ENCODE results near the gene SF1.

Gene SF1

DNA sequence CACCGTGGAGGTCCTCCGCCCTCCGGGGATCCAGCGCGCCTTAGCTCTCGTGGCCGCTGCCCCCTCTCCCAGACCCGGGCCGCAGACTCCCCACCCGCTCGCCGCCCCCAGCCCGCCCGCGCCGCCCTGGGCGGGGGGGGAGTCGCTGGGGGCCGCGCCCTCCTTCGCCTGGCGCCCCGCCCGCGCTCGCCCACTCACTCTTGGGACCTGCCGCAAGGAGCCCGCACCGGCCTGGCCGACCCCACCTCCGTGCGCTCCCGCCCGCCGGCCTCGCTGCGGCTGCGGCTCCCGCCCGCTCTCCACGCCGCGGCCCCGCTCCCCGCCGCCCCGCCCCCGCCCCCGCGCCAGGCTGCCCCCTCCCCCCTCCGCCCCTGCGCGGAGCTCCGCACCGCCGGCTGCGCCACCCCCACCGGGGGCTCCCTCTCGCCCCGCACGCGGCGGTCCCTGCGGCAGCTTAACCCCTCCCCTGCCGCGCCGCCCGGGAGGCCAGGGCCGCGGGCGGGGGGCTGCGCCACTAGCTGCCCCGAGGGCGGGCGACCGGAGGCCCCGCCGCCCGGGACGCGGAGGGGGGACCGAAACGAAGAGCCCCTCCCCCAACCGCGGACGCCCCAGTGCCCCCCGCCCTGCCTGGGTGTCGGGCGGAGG, 33.7 kb downstream of the SF1 start:
- peak; percentile 58 for DNase-seq

- peak; percentile 88 for DNase-seq
These were observed 34.5 kb downstream of the SF1 start, which contains the start of gene RASGRP2 for GRCh38 chr11:64743591-64744543. RASGRP2 (minus strand) TSS chr11:64744142; CDS start chr11:64742866, 1,276 bp downstream.

DNA sequence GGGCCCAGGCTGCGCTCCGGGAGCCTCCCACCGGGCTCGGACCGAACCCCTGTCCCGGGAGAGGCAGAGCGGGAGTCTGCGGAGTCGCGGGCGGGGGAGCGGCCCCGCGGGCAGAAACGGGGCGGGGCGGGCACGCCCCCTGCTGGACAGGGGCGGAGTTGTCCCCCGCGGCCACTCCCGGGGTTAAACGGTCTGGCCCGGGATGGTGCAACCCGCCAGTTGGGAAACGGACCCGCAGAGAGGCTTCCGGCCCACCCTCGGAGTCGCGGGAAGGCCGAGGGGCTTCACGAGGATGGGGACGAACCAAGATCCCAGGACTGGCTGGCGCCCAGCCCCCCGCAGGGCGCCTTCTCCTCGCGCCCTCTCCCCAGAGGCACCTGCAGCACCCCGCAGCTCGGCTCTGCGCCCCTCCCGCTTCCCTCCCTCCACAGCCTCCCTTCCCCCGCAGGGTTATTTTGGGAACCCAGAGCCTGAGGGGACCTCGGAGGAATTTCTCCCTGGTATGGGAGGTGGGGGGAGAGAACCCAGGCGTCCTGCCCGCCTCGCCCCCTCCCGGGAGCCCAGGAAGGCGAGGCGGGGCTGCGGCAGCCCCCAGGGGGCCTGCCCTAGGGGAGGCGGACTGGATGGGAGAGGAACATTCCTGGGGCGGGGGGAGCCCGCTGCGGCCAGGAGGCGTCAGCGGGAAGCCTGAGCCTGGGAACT, 35.3 kb downstream of the SF1 start:
- peak; percentile 79 for DNase-seq

- DNase-seq: no peak
These were observed 36.1 kb downstream of the SF1 start for GRCh38 chr11:64742087-64742888.

DNA sequence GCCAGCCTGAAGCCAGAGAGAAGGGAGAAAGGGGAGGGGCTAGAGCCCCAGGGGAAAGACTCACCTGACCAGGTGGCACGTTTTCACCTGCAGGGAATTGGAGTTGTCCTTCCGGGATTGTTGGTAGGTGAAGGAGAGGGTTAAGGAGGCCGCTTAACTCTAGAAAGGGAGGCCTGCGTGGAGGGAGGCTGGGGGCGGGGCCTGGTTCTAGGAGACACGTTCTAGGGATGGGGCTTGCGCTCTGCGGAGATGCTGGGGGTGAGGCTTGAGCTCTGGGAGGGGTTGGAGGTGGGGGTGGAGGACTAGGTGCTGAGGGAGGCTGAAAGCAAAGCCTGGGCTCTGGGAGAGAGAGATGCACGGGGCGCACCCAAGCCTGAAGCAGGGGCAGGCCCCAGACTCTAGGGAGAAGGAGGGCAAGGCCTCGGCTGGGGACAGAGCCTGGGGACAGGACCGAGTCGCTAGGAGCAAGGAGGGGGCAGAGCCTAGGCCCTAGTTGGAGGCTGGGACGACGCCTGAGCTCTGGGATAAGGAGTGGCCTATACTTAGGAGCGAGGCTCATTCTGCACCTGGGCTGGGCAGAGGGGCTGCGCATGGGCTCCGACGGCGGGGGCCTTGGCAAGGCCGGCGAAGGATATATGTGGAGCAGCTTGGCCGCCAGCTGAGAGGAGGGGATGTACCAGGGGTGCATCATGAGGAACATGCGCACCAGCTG, 36.8 kb downstream of the SF1 start:
- no peak for DNase-seq

- DNase-seq: no peak
These were observed 38.5 kb downstream of the SF1 start for GRCh38 chr11:64739871-64740270.

GRCh38 chr11:64736654-64737053, 41.7 kb downstream of the SF1 start:
- DNase-seq: no peak

DNA sequence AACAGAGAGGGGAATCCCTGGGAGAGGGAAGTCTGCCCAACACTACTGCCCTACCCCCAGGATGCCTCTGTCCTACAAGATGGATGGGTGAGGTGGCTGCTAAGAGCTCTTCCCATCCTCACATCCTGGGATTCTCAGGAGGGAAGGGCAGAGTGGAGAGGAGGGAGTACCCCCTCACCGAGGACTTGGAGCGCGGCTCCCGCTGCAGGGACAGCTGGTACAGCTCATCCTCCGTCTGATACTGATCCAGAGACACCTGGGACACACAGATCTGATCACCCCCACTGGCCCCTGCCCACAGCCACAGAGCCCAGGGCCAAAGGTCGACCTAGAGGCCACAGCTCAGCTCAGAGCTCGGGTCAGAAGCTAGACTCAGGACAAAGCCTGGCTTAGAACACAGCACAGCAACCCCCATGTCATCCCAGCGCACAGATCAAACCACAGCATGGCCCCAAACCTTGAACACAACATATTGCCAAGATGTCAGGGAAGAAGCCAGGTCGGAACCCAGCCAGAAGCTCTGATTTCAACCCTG, 42.5 kb downstream of the SF1 start:
- DNase-seq: no peak

DNA sequence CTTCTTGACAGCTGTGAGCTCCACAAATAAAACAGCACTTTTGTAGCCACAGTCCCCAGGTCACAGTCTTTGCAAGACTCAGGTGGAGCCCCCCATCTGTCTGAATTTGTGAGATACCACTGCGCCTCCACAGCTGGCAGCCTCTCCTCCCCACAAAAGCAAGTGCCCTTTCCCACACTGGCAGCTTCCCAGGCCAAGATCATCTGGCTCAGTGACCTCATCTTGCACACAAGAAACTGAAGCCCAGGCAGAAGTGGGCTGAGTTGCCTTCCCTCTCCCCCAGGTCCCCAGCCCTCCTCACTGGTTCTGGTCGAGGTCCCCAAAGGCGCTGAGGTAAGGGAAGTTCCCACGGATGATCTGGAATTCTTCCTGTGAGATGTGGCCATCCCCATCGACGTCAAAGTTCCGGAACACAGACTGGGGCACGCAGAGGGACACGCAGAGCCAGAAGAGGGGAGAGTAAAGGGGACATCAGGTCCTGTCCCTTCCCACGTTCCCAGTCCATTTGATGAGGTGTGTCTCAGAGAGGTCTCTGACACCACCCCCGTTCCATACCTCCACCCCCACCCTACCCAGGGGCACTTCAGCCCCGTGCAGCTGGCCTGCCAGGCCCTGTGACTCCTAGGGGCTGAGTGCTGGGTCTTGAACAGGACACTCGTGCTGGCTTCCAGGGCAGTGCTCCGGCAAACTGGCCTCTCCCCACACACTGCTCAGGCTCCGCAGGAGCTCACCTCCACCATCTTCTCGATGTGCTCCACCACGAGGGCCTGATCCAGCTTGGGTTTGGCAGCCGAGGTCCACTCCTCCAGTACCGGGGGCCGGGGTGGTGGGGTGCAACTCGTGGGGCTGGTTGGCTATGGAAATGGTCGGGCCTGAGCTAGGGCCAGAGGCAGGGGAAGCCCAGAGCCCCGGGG, 43.3 kb downstream of the SF1 start:
- DNase-seq: no peak

- DNase-seq: no peak
These were observed 46.7 kb downstream of the SF1 start for GRCh38 chr11:64731601-64732000.

DNA sequence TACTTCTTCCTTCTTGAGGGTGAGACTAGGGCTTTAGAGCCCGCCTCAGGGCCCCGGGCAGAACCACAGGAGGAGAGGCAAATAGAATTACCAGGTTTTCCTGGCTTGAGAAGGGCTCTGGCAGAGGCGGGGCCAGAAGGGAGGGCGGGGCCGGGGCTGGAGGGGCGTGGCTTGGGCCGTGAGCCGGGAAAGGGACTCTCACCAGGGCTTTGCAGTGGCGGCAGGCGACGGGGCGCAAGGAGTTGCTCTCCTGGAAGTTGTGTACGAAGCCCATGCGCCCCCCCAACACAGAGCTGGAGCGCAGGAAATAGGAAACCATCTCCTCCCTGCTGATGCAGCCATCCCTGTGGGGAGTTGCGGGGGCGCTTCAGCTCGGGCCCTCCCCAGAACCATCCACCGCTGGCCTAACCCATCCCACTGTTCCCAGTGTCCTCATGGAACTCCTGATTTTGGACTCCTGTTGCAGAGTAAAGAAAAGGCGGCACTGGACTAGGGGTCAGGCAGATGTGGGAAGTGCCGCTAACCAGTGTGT, 48.4 kb downstream of the SF1 start:
- DNase-seq: no peak

- no peak for DNase-seq
These were observed 49.5 kb downstream of the SF1 start for GRCh38 chr11:64728757-64729365.

- no peak for DNase-seq
These were observed 51.3 kb downstream of the SF1 start for GRCh38 chr11:64726867-64727530.

- no peak for DNase-seq
These were observed 52.1 kb downstream of the SF1 start for GRCh38 chr11:64726211-64726641.

DNA sequence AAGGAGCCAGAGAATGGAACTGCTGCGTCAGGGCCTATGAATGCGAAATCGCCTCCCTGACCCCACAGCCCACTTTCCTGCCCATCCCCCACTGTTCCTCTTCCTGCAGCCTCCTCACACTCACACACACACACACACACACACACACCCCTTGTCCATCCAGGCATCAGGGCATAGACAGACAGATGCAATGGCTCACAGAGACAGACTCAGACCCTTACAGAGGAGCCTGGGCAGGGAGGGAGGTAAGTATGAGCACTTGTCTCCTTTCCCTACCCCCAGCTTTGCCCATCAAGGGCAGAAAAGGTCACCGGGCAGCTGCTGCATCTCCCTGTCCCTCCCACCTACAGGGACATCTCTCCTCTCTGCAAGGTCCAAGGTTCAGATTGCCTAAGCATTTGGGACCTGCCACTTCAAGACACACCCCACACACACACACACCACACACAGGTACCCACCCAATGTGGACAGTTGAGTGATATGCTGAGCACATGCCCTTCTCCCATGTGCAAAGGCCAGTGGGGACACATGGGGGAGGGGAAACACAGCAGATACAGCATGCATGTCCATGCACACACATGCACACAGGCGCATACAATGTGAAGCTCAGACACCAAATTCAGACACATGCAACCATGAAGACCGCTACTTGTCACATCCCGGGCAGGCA, 53.3 kb downstream of the SF1 start:
- DNase-seq: no peak

GRCh38 chr11:64723907-64724862, 54.2 kb downstream of the SF1 start:
- no peak for DNase-seq

Measured in CD4-positive, alpha-beta T cell treated with Interleukin-12 subunit alpha and Interleukin-12 subunit beta, for 1 hour (primary cell).